HG03571 (cell line): ENCODE results near the gene EHBP1.

Experiments used
- ATAC-seq: cut with Tn5 transposase; IDR thresholded peaks from one replicate; pipeline ENCODE4 v1.9.1; 2021; ENCODE audit not compliant: unreplicated experiment

The EHBP1 gene

DNA sequence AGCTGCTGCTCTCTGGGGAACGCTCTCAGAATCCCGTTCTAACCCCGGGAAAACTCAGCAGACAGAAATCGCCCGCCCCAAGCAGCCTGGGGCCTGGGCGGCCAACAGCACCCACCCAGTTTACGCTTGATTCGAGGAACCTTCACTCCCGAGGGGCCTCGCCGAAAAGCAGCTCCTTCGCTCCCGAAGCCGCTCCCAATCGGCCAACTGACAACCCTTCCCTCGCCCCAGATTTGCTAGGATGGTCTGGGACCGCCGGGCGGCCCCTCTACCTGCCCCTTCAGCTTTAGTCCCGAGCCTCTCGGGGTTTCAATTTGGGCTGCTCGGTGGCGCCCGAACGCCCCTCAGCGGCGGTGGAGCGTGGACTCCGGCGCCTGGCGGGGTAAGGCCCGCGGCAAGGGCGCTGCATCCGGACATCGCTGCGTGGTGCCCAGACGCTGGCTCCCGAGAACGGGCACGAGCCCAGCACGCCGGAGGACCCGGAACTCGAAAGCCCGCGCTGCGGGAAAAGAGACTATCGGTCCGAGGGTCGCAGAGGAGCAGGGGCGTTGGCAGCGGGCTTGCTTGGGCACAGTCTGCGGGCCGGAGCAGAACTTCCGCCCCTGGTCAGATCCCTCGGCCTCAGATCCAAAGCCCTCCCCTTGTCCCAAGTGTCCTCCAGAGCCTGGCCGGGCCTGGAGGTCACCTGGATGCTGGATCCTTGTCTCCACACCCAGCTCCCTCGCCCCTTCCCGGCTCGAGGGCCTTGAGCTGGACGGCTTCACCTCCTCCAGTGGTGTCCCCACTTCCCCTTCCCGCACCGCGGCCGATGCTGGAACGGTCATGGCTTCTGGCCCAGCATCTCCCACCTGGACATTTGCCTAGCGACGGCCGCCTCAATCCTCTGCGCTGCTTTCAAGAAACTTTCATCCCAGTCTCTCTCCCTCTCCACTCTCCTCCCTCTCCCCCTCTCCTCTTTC, 342.1 kb downstream of the EHBP1 start:
- ATAC-seq, result no peak

- no peak for ATAC-seq
Observed at GRCh38 chr2:63048367-63049171, 343.1 kb downstream of the EHBP1 start.

GRCh38 chr2:63049211-63049969, 343.9 kb downstream of the EHBP1 start:
- no peak for ATAC-seq

DNA sequence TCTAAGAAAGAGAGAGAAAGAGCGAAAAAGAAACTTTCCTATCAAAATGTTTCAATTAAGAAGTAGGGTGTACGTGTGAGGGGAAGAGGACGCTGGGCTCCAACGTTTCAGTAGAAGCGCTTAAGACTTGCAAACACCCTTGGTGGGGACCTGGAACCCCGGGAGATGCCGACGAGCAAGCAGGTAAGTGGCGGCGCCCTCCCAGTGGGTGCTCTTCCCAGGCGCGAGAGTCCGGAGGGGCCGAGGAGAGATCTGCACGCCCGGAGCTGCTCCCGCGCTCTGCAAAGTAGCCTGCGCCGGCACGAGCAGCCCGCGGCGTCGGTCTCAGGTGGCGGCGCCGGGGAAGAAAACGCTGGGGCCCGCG, 344.4 kb downstream of the EHBP1 start:
- peak; percentile 16 for ATAC-seq

DNA sequence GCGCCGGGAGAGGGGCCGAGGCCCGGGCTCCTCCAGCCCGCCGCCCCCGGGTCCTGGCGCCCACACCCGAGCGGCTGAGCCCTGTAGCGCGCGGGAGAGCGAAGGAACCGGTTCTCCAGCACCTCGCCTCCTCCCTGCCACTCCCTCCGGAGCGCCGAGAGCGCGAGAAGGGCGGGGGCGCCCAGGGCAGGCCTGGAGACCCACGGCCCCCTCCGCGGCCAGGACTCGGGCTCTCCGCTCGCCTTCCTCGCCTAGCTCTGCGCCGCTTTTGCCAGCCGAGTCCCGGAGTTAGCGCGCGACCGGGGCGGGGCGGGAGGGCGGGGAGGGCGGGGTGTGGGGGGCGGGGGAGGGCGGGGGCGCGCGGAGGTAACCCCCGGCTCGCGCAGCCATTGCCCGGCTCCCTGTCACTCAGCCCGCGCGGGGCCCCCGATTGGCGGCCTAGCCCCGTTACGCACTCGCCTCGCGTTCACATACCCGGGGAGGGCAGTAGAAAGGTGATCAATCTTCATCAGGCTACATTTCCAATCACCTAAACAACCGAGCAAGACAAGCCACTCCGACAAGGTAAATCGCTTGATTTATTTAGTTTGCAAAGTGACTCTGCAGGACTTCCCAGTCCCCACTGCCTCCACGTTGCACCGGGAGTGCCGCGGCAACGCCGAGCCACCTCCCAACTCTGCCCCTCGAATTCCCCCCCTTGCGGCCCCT, 345.0 kb downstream of the EHBP1 start, which contains the start of gene OTX1:
Gene OTX1 (plus strand): TSS at position 497 of the 708 bp plus-strand sequence. CDS start 2,161 bp downstream, outside the sequence.
- ATAC-seq, result peak; percentile 80

DNA sequence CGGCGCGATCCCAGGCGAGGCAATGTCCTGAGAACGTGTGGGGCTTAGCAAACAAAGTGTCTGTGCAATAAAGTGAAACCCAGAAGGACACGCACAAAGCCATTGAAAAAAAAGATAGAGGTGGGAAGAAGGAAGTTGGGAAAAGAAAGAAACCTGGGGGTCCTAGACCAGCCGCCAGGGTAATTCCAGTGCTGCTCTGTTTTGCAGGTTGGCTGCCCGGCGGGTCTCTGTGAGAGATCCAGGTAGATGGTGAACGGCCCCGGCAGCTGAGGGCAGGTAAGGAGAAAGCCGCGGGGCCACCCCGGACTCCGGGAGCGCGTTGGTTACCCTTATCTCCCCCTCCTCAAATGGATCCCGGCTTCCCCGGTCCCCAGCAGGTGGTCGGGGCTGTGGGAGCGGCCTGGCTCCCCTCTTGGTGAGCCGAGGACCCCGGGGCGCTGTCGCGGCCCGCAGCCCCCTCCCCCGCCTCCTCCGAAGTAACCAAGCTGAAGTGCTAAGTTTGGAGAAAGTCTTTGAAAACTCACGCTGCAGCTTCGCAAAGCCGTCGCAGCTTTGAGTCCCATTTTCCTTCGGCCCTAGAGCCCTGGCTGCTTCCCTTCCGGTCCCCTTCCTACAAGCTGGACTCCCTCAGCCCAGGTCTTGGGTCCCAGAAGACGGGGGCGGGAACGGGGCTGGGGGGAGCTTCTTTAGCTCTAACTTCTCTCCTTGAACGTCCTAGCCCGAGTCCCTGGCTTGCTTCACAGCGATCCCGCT, 345.7 kb downstream of the EHBP1 start:
- ATAC-seq, result no peak

- no peak for ATAC-seq
Observed at GRCh38 chr2:63051795-63052333, 346.4 kb downstream of the EHBP1 start.

GRCh38 chr2:63052411-63053080, 347.0 kb downstream of the EHBP1 start:
- no peak for ATAC-seq

GRCh38 chr2:63053081-63053888, 347.8 kb downstream of the EHBP1 start:
- ATAC-seq, result no peak

DNA sequence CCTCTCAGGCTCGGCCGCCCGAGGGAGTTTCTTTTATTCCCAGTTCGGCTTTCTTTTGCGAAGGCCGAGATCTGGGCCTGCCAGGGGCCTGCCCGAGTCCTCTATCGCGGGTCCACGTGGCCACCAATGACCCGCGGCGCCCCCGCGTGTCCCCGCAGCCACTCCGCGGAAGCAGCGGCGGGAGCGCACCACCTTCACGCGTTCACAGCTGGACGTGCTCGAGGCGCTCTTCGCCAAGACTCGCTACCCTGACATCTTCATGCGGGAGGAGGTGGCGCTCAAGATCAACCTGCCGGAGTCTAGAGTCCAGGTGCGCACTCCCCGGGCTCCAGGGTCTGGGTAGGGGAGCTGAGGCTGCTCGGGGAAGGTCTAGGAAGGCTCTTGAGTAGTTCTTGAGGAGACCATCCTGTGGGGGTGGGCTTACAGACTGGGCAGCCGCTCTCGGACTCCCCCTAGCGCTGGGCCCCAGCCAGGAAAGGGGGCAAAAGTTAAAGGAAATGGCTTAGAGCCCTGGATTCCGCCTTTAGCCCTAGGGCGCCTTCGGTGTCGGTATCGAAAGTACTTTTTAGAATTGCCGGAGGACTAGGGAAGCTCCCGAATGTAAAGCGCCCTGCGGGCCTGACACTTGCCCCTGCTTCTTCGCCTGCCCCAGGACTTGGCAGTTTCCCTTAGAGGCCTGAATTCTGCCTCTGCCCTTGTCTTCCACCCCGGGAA, 348.5 kb downstream of the EHBP1 start:
- ATAC-seq, result no peak

GRCh38 chr2:63054841-63055225, 349.3 kb downstream of the EHBP1 start:
- ATAC-seq, result no peak

GRCh38 chr2:63055226-63056106, 350.0 kb downstream of the EHBP1 start:
- ATAC-seq, result no peak

- peak; percentile 50 for ATAC-seq
Observed at GRCh38 chr2:63056107-63057050, 350.9 kb downstream of the EHBP1 start.

- no peak for ATAC-seq
Observed at GRCh38 chr2:63057249-63058143, 352.0 kb downstream of the EHBP1 start.
